SHP77 treated with DMSO at 0.1 percent for 48 hours (cell line): ENCODE results near the gene LSM12.

ENCODE experiments used
- DNase-seq: peaks from one replicate; lab custom pipeline; 2025; lab: John Stamatoyannopoulos, UW

The LSM12 gene

GRCh38 chr17:44095647-44096496 lies 29.4 kb upstream of the LSM12 start:
- DNase-seq = peak; percentile 82

- DNase-seq = no peak
Measured at GRCh38 chr17:44095388-44095646, 28.8 kb upstream of the LSM12 start.

- no peak for DNase-seq
Measured at GRCh38 chr17:44094701-44095387, 28.4 kb upstream of the LSM12 start.

DNA sequence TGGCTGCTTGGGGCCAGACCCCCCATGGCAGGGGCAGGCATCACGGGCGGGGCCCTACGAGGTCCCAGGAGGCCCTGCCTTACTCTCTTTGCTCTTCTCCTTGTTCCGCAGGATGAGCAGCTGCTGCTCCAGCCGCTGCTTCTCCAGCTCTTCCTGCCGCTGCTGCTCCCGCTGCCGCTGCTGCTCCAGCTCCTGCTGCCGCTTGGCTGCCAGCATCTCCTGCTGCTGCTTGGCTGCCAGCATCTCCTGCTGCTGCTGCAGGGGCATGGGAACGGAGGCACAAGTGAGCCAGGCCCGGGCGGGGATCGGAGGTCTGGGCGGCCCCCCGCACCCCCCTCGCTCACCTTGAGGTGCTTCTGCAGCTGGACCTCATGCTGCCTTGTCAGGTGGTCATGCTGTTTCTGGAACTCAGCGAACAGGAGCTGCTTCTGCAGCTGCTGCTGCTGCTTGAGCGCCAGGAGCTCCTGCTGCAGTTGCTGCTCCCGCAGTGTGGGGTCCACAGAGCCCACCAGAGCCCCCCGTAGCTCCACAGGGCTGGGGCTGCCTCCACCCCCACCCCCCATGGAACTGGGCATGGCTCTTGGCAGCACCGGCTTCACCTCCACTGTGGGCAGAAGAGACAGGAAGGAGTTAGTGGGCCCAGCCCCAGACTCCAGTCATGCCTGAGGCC lies 26.9 kb upstream of the LSM12 start:
- no peak for DNase-seq

DNA sequence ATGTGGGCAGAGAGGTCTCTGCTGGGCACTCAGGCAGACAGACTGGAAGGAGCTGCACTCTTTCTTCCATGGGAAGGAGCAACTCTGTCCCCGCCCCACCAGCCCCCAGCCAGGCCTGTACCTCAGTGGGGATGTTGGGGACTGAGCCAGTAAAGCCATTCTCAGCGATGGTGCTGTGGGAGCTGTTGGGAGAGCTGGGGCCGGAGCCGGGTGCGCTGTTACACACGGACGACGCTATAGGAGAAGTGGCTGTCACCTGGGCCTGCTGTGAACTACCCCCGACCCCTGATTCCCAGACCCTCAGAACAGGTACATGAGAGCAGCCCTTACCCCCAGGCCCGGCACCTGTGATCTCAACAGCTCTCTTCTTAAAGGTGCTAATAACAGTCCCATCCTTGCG lies 25.6 kb upstream of the LSM12 start:
- DNase-seq = no peak

DNA sequence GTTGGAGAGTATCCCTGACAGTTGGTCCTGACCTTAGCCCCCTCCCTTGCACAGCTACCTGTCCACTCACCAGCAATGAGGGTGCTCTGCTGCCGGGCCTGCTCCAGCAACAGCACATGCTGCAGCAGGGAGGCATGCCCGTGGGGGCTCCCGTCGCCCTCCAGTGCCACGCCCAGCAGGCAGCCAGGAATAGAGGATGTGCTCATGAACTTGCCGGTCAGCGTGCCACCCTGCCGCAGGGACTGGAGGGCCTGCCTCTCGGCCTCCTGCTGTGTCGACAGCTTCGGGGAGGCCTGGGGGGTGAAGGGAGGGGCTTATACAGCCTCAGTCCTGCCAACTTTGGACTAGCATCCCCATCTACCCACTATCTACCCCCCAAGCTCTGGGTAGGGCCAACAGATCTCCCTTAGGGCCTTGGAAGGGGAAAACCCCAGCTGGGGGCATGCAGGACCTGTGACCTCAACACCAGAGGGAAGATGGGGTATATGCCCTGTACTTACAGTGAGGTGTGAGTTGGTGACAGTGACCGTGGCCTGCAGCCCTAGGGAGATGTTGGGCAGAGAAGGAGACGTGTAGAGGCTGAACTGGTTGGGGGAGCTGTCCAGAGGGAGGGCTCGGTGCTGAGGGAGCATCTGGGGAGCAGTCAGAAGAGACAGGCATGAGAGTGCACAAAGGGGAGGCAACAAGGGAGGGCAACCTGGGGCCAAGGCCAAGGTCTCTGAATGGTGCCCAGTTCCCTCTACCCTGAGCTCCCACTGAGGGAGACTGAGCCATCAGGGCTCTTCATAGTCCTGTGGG lies 24.9 kb upstream of the LSM12 start:
- no peak for DNase-seq

DNA sequence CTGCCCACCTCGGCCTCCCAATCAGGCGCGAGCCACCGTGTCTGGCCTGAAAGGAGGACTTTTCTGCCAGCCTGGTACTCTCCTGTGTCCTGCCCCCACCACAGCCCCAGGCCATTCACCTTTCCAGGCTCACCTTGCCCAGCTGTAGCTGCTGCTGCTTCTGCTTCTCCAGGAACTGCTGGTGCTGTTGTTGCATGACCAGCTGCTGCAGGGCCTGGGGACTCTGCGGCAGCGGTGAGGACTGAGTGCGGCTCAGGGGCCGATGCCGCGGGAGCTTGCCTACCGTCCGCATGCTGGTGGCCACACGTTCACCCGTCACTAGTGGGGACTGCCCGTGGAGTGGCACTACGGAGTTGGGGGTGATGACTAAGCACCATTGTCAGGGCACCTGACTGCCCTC lies 21.8 kb upstream of the LSM12 start:
- no peak for DNase-seq

GRCh38 chr17:44087319-44087718 lies 20.8 kb upstream of the LSM12 start:
- DNase-seq = no peak

DNA sequence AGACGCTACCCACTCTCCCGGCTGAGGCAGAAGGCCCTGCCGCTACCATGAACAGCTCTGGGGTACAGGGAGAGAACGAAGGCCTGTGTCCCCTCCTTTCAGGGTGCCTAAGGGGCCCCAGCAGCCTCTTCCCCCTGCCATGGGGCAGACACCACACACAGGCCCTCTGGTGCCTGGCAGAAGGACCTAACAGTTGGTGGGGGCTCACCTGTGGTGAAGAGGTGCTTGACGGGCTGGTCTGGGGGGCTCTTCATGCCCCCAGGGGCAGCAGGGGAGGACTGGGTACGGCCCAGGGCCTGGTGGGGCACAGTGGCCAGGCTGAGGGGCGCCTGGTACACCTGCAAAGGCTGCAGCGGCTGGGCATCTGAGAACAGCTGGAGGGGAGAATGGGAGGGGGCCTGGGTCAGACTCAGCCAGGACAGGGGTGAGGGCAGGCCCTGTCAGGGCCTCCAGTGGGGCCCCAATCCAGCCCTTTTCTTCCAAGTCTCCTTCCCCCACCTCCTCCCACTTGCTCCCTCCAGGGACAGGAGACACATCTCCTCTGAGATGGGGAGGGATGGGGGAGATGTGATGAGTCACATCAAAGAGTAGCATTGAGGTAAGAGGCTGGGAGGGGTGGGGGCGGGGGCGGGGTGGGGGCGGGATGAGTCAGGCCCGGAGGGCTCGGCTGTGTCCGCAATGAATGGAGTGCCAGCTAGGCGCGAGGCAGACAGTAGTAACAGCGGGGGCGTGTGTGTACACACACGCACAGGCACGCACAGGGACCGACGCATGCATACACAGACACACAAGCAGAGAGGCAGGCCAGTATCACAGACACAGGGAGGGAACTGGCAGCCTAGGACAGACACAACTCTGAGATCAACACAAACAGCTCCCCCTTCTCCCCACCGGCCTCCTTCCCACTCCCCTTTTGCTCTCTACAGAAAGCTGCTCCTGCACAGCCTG lies 20.2 kb upstream of the LSM12 start:
- peak; percentile 53 for DNase-seq

- no peak for DNase-seq
Measured at GRCh38 chr17:44085908-44086307, 19.4 kb upstream of the LSM12 start.

DNA sequence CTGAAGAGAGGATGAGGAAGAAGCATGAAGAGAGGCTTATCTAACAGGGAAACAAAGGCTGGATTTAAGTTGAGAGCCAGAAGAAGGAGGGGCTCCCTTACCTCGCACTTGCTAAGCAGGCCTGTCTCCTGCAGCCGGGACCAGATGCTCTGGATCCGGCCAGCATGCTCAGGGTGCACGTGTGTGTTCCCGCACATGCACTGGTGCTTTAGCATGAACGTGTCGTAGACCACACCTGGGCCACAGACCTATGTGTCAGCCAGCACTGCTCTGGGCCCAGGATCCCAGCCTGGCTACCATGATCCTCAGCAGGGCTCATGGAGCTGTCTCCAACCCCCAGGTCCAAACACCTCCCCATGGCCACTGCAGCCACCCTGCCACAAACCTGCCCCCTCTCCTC lies 18.4 kb upstream of the LSM12 start:
- DNase-seq = no peak

DNA sequence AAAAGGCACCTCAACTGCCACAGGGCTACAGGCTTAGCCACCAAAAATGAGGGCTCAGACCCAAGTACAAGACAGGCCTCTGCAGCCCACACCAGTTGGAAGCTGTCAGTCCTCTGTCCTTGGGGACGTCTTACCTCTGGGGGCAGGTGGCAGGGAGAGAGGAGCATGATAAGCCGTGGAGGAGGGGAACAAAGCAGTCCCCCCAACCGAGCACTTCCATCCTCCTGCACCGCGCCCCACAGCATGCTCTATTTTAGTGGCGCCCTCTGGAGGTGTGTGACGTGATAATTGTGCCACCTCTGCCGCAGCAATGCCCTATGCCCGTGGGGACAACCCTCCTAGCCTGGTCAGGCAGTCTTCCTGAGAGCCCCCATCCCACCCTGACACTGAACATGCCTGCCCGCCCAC lies 17.7 kb upstream of the LSM12 start:
- DNase-seq = no peak

DNA sequence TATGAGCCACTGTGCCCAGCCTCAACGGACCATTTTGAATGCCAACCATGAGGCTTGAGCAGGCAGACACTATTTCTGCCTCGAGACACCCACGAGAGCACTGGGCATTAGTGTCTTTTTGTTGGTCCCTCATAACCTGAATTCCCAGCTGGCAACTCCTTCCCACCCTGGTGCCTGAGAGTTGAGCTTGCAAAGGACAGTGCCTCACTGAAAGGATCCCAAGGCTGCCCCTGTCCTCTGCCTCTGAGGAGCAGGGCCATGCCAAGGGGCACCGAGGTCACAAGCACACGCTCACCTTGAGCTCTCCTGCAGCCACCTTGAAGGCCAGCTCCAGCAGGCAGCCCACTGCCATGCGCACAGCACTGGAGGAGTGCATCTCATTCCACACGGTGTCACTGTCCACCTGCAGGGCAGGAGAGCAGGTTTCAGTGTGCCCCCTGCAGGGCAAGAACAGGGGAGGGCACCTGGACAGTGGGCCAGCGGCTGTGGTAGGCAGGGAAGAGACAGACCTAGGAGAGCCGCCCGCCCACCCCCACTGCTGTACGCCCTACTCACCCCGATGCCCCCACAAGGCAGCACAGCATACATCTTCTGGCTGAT lies 16.9 kb upstream of the LSM12 start:
- DNase-seq = peak; percentile 46

DNA sequence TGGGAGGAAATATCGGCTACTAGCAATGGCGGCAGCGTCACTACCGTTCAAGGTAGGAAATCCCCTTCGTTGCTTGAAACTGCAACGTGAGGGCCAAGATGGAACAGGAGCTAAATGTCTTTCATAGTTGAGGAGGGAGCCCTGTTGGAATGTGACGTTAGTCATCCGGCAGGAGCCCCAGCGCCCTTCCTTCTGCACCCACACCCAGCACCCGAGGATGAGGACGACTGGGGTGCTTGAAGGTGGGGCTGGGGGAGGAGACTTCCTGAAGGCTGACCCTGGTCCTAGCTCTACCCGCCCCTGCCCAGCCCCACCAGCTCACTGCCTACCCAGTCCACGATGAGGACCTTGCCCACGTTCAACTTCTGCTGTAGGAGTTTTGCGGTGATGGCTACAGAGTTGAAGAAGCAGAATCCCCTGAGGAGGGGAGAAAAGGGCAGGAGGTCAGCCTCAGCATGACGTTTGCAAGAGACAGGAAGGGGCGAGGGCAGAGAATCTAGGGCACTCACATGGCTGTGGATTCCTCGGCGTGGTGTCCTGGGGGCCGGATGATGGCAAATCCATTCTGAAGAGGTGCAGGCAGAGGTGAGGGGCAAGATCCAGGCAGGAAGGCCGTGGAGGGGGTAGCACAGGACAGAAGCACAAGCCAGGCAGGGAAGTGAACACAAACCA lies 15.9 kb upstream of the LSM12 start:
- DNase-seq = no peak

DNA sequence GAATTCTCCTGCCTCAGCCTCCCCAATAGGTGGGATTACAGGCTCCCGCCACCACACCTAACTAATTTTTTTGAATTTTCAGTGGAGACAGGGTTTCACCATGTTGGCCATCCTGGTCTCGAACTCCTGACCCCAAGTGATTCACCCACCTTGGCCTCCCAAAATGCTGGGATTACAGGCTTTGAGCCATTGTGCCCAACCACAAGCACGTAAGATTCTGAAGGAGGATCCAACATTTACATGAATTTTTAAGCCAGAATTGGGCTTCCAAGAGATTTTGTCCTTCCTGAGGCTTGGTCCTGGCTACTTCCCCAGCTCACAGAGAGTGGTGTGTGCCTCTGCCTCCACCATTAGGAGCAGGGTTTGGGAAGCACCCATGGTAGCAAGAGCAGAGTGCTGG lies 15.2 kb upstream of the LSM12 start:
- no peak for DNase-seq

GRCh38 chr17:44079877-44080821 lies 13.7 kb upstream of the LSM12 start:
- DNase-seq = no peak

DNA sequence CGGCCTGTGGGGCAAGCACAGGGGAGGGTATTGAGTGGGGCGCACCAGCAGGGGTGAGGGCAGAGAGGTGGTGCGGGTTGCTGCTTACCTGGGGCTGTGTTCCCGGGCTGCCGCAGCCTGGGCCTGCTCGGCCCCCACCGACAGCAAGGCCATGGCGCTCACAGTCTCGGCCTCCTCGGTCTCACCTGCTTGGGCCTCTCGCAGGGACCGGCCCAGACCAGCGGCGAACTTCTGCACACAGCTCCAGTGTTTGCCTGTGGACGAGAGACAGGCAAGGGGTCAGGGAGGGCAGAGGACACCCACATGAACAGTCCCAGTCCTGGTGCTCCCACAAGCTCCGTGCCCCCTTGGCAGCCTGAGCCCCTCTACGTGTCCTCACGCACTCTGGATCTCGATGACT lies 11.9 kb upstream of the LSM12 start:
- no peak for DNase-seq

- no peak for DNase-seq
Measured at GRCh38 chr17:44077595-44077909, 11.1 kb upstream of the LSM12 start.
